Neuron (in vitro differentiated cells): ENCODE results near the gene L3MBTL1.
"Not testable (repeated sequence)": the region's sequence is repeated elsewhere in the genome, so short reads cannot be mapped to it uniquely, and the experiment has no call there.

Source experiments
- H2AFZ ChIP-seq: one replicate; pipeline ENCODE4 v1.6.1; 2013; ENCODE audit warnings: low read depth, mild to moderate bottlenecking, inconsistent platforms, low read length, moderate library complexity
- H3K27me3 ChIP-seq: one replicate; pipeline ENCODE4 v1.6.1; 2013; ENCODE audit warnings: low read length; ENCODE audit not compliant: insufficient read depth
- H3K36me3 ChIP-seq: one replicate; pipeline ENCODE4 v1.6.1; 2013; ENCODE audit warnings: low read length; ENCODE audit not compliant: insufficient read depth
- H3K4me1 ChIP-seq: one replicate; pipeline ENCODE4 v1.6.1; 2013; ENCODE audit warnings: low read length; ENCODE audit not compliant: insufficient read depth
- H3K4me3 ChIP-seq: 2 replicates; pipeline ENCODE4 v1.5.1; 2013; ENCODE audit warnings: mild to moderate bottlenecking, low read length, moderate library complexity
- H3K9me3 ChIP-seq: one replicate; pipeline ENCODE4 v1.6.1; 2013; ENCODE audit warnings: low read length

The L3MBTL1 gene

GRCh38 chr20:43579861-43580793, 72.6 kb downstream of the L3MBTL1 start:
- H3K4me3 ChIP-seq = no peak overlapping the region
- no peaks in the 10 kb centered on the region for H3K27me3 ChIP-seq
- no peaks in the 10 kb centered on the region for H3K36me3 ChIP-seq
- H3K4me1 ChIP-seq = peaks cover 3% of the 10 kb centered on the region
- H3K9me3 ChIP-seq = no peaks in the 10 kb centered on the region
- no peak overlapping the region for H2AFZ ChIP-seq

GRCh38 chr20:43583133-43583864, 75.8 kb downstream of the L3MBTL1 start:
- Histone ChIP-seq H3K4me1 (peaks cover 3% of the 10 kb centered on the region), H3K36me3 (no peaks in the 10 kb centered on the region), H2AFZ (no peak overlapping the region)

GRCh38 chr20:43583982-43584432, 76.5 kb downstream of the L3MBTL1 start:
- peaks cover 3% of the 10 kb centered on the region for H3K4me1 ChIP-seq
- no peak overlapping the region for H3K4me3 ChIP-seq
- no peaks in the 10 kb centered on the region for H3K27me3 ChIP-seq
- H2AFZ ChIP-seq = no peak overlapping the region
- H3K9me3 ChIP-seq = no peaks in the 10 kb centered on the region
- H3K36me3 ChIP-seq = no peaks in the 10 kb centered on the region

More at GRCh38 chr20:43583133-43583864, 75.8 kb downstream of the L3MBTL1 start:
- H3K9me3 ChIP-seq = no peaks in the 10 kb centered on the region
- H3K27me3 ChIP-seq = no peaks in the 10 kb centered on the region
- no peak overlapping the region for H3K4me3 ChIP-seq

GRCh38 chr20:43584448-43585136, 77.1 kb downstream of the L3MBTL1 start:
- H2AFZ ChIP-seq = no peak overlapping the region
- no peaks in the 10 kb centered on the region for H3K27me3 ChIP-seq
- no peaks in the 10 kb centered on the region for H3K9me3 ChIP-seq
- no peak overlapping the region for H3K4me3 ChIP-seq
- H3K4me1 ChIP-seq = peaks cover 3% of the 10 kb centered on the region
- no peaks in the 10 kb centered on the region for H3K36me3 ChIP-seq

- Histone ChIP-seq H3K4me1 (peaks cover 6% of the 10 kb centered on the region), H3K36me3 (no peaks in the 10 kb centered on the region), H3K27me3 (no peaks in the 10 kb centered on the region), H3K9me3 (no peaks in the 10 kb centered on the region), H2AFZ (no peak overlapping the region), H3K4me3 (no peak overlapping the region)
These were observed 79.1 kb downstream of the L3MBTL1 start for GRCh38 chr20:43586641-43587040.

- not testable (repeated sequence) for H3K27me3 ChIP-seq
These were observed 81.0 kb downstream of the L3MBTL1 start for GRCh38 chr20:43588526-43588925.

GRCh38 chr20:43590036-43590391, 82.5 kb downstream of the L3MBTL1 start:
- H3K27me3 ChIP-seq = no peaks in the 10 kb centered on the region
- H3K9me3 ChIP-seq = no peaks in the 10 kb centered on the region
- H3K36me3 ChIP-seq = peaks cover 10% of the 10 kb centered on the region
- peak overlapping the region; percentile 97 for H3K4me3 ChIP-seq
- H2AFZ ChIP-seq = peak overlapping the region; percentile 90
- H3K4me1 ChIP-seq = peaks cover 7% of the 10 kb centered on the region

More at GRCh38 chr20:43588526-43588925, 81.0 kb downstream of the L3MBTL1 start:
- H3K9me3 ChIP-seq, H3K4me3 ChIP-seq, H3K36me3 ChIP-seq, H2AFZ ChIP-seq: not testable (repeated sequence)
- peaks cover 10% of the 10 kb centered on the region for H3K4me1 ChIP-seq

GRCh38 chr20:43590392-43591303, 83.2 kb downstream of the L3MBTL1 start, which contains the start of gene IFT52:
TSS of gene IFT52 (plus strand) at chr20:43590937. CDS start at chr20:43594699, 3,762 bp downstream.
- Histone ChIP-seq H3K36me3 (peaks cover 14% of the 10 kb centered on the region), H2AFZ (peak within 1 kb of the TSS; percentile 90), H3K27me3 (no peaks in the 10 kb centered on the region), H3K4me3 (peak within 1 kb of the TSS; percentile 97), H3K4me1 (peaks cover 7% of the 10 kb centered on the region), H3K9me3 (no peaks in the 10 kb centered on the region)
